Kidney tubule cell (primary cell): ENCODE measurements around the gene GPER1.

ENCODE experiments used
- DNase-seq: peaks from one replicate; pipeline ENCODE4 v3.0.0-alpha.2; 2018; ENCODE audit warnings: low spot score

GPER1 gene

DNA sequence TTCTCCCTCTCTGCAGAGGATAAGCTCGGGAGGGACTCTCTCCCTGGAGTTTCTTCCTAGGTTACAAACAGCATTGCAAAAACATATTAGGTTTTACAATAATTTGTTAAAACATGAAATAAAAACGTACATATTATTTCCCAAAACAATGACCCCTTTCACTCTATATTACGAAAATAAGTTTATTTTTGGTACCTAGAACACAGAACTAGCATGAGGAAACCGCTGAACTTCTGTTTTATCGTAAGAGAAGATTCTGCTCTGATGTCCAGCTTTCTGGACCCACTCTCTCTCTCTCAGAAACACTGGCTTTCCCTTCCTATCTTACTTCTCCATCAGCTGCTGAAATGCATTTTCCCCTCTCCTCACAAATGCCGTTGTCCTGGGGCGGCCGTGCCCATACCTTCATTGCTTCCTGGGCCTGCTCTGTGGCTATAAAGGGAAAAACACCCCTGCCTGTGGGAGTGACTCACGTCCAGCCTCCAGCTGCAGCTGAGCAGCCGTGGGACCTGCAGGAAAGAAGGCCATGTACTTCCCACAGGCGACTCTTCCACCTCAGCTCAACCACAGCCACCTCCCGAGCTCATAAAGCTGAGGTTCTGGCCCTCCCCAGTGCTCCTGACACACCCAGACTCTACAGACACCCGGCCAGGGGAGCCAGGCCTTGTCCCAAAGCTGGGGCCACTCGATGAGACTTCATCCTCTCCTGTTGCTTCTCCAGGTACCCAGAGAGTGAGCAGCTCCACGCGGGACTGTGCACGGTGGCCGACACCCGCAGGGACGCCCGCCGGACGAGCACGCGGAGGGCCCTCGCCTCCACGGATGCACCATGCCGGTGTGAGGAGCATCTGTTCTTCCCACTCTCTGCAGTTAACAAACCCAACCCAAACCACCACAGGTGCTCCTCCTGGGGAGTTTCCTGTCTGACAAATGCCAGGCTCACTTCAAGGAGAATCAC, 3.1 kb downstream of the GPER1 start:
- DNase-seq: peak; percentile 50

DNA sequence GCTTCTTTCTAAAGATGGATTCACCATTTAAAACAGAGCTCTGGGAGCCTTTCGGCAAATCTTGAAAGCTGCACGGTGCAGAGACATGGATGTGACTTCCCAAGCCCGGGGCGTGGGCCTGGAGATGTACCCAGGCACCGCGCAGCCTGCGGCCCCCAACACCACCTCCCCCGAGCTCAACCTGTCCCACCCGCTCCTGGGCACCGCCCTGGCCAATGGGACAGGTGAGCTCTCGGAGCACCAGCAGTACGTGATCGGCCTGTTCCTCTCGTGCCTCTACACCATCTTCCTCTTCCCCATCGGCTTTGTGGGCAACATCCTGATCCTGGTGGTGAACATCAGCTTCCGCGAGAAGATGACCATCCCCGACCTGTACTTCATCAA, 3.7 kb downstream of the GPER1 start:
- no peak for DNase-seq

GRCh38 chr7:1092161-1092632, 4.3 kb downstream of the GPER1 start:
- no peak for DNase-seq

GRCh38 chr7:1092806-1093501, 5.0 kb downstream of the GPER1 start:
- DNase-seq: peak; percentile 96

DNA sequence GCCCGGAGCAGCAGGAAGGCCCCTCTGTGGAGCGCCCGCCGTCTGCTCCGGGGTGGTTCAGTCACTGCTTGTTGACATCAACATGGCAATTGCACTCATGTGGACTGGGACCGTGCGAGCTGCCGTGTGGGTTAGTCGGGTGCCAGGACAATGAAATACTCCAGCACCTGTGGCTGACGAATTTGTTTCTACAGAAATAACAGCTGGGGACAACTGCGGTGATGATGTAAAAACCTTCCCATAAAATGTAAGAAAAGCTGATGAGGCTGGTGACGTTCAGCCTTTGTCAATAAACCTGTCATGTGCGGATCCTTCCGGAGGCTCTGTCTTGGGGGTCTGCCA, 5.6 kb downstream of the GPER1 start:
- no peak for DNase-seq

DNA sequence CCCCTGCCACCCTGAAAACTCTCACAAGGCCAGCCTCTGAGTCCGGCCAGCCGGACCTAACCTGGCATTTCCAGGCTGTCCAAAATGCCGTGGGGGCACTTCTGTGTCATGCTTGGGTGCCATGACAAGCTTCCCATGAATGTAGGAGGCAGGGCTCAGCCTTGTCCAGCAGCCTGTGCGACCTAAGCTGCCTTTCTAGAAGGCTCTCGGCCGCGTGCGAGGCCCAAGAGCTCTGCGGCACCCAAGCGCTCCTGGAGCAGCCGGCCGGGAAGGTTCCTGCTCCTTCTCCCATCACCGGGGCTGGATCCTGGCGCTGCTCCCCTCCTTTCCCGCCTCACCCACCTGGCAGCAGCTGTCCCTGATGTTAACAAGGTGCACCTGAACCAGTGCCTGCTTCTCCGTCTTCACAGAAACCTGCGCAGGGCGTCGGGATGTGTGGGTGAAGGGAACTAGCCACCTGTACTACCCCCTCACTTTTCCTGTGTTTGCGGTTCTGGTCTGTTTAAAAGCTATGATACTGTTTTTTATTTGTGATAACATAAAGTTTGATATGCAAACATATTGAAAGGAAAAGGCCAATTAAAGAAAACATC, 6.1 kb downstream of the GPER1 start:
- DNase-seq: peak; percentile 65

- no peak for DNase-seq
Measured at GRCh38 chr7:1094870-1095269, 7.0 kb downstream of the GPER1 start.

DNA sequence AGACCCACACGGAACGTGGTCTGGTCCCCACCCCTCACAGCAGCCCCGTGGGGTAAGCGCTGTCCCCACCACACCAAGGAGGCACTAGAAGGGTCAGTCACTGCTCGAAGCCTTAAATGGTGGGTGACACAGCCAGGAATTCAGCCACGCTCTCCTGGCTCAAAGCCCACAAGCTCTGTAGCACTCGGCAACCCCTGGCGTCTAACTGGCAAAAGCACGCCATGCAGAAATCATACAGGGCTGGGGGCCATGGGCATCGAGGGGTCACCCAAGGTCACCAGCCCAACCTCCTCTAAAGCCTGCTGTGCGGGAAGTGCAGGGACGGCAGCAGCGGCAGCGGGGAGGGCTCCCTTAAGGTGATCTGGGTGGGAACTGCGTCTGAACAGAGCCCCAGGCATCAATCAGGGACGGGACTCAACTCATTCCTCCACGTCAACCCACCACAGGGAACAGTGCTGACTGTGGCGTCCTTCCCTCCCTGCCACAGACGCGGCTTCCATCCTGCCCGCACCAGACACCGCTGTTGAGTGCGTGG, 7.8 kb downstream of the GPER1 start:
- peak; percentile 49 for DNase-seq

GRCh38 chr7:1096156-1097119, 8.5 kb downstream of the GPER1 start:
- DNase-seq: peak; percentile 35

DNA sequence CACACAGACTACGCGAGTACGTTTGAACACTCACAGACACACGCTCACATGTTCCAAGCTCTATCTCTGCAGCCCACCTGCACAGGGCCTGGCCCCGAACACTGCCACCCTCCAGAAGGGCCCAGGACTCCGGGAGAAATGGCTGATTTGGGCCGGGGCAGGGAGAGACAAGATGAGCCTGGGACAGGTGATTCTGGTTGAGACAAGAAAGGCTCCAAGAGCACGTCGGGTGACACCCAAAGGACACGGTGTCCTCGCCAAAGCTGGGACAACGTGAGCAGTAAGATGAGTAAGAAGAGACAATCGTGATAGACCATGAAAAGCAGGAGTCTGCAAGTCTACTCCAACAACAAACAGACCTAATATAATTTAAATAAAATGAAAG, 9.2 kb downstream of the GPER1 start:
- no peak for DNase-seq

- DNase-seq: no peak
Measured at GRCh38 chr7:1098243-1099153, 10.6 kb downstream of the GPER1 start.

GRCh38 chr7:1099154-1099542, 11.2 kb downstream of the GPER1 start:
- DNase-seq: no peak

DNA sequence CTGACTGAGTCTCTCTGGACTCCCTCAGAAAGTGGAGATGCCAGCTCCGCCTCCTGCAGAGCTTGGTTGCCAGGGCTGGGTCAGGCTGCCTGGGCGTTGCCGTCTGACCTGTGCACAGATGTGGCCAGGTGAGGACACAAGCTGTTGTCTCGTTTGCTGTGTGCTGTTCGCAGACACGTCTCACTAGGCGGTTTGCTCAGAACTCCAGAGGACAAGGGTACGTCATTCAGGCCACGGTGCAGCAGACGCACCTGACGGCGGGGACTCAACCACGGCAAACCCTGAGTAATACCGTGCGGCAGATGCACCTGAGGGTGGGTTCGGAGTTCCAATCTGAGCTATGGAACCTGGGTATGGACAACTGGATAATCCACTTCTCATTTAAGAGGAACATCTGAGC, 11.7 kb downstream of the GPER1 start:
- DNase-seq: no peak

DNA sequence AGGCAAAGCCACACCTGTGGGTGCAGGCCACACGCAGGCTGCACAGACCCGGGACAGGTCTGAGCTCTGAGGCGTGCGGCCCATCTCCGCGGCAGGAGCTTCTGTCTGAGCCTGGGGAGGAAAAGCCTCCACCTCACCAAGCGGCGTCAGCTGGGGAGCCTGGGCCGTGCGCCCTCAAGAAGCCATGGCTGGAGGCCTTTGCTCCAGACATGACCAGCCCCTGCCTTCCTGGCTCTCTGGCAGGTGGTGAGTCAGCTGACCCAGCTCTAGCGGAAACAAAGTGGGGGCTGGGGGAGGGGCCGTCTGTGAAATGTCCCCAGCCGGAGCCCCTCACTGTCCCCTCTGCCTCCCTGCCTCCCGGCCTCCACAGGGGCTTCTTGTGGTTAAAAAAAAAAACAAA, 12.5 kb downstream of the GPER1 start:
- peak; percentile 41 for DNase-seq

GRCh38 chr7:1100834-1101562, 13.1 kb downstream of the GPER1 start:
- DNase-seq: no peak

- peak; percentile 72 for DNase-seq
Measured at GRCh38 chr7:1101563-1102431, 13.9 kb downstream of the GPER1 start.

GRCh38 chr7:1103009-1103788, 15.3 kb downstream of the GPER1 start:
- DNase-seq: no peak
